Neuron (in vitro differentiated cells): ENCODE measurements around the gene DOCK9.

Experiments used
- H2AFZ ChIP-seq: one replicate; pipeline ENCODE4 v1.6.1; 2013; ENCODE audit warnings: low read depth, mild to moderate bottlenecking, inconsistent platforms, low read length, moderate library complexity
- H3K27me3 ChIP-seq: one replicate; pipeline ENCODE4 v1.6.1; 2013; ENCODE audit warnings: low read length; ENCODE audit not compliant: insufficient read depth
- H3K36me3 ChIP-seq: one replicate; pipeline ENCODE4 v1.6.1; 2013; ENCODE audit warnings: low read length; ENCODE audit not compliant: insufficient read depth
- H3K4me1 ChIP-seq: one replicate; pipeline ENCODE4 v1.6.1; 2013; ENCODE audit warnings: low read length; ENCODE audit not compliant: insufficient read depth
- H3K4me3 ChIP-seq: 2 replicates; pipeline ENCODE4 v1.5.1; 2013; ENCODE audit warnings: mild to moderate bottlenecking, low read length, moderate library complexity
- H3K9me3 ChIP-seq: one replicate; pipeline ENCODE4 v1.6.1; 2013; ENCODE audit warnings: low read length

DOCK9 gene

DNA sequence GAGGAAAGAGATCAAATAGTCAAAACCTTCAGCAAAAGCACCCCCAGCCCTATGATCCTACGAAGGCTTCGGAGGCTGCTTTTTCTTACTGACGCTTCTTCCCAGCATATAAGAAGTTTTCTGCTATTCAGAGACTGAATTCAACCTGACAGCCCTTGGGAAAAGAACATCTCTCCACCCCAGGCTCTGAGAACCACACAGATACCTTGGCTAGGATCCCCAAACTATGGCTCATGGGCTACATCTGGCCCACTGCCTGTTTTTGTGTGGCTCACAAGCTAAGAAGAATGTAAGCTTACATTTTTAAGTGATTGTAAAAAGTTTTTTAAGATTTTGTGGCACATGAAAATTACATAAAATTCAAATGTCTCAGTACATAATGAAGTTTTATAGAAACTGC, 228.4 kb downstream of the DOCK9 start:
- peaks cover 34% of the 10 kb centered on the region for H3K27me3 ChIP-seq

DNA sequence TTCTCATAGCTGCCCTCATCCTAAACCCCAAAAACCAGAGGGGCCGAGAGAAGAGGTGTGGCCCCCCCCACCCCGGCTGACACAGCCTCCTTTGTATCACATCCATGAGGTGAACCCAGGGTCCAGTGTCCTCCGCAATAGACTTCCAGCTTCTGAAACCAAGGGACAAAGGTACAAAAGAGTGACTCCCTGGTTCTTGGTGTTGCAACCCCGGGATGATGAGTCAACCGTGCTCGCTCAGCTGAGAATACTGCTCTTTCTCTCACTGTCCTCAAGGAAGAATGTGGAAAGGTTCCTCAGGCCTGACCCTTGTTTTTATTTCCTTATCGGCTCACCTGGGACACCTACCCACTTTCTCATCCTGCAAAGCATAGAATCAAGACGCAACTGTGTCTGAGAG, 230.9 kb downstream of the DOCK9 start:
- no peaks in the 10 kb centered on the region for H3K36me3 ChIP-seq
- peaks cover 20% of the 10 kb centered on the region for H3K27me3 ChIP-seq
- H2AFZ ChIP-seq, result no peak overlapping the region
- H3K9me3 ChIP-seq, result no peaks in the 10 kb centered on the region
- no peak overlapping the region for H3K4me3 ChIP-seq
- no peaks in the 10 kb centered on the region for H3K4me1 ChIP-seq

More for the DNA sequence above, 228.4 kb downstream of the DOCK9 start:
- Histone ChIP-seq H3K36me3 (no peaks in the 10 kb centered on the region), H2AFZ (no peak overlapping the region), H3K4me3 (no peak overlapping the region), H3K9me3 (no peaks in the 10 kb centered on the region), H3K4me1 (no peaks in the 10 kb centered on the region)
